ENCODE results near the gene ZNF710. TPM values are rescaled to one million over a fixed set of nuclear protein-coding genes. Genes with fewer than 3 reads are reported as not detected.
"Not testable (repeated sequence)": the region's sequence is repeated elsewhere in the genome, so short reads cannot be mapped to it uniquely, and the experiment has no call there.

ZNF710 gene
- total RNA-seq, 1 donor from 2014 or later, result 45.5 TPM

GRCh38 chr15:90103701-90104329 lies 102.7 kb downstream of the ZNF710 start:
- H3K4me3 Mint-ChIP-seq, result peak overlapping the region; percentile 81
- intact Hi-C loops (cut with micrococcal nuclease), result loop anchor here (5.0 kb wide), 4 partner anchors 128 to 828 kb away; partner anchors contain the start of genes CIB1, GDPGP1, HDDC3 and IQGAP1
- no peaks in the 10 kb centered on the region for H3K9me3 Mint-ChIP-seq
- peaks cover 34% of the 10 kb centered on the region for H3K4me1 Mint-ChIP-seq
- TF ChIP-seq CTCF (IDR thresholded peaks at IDR 0.05), result no peak
- ATAC-seq (ENCODE audit: low read depth), result no peak
- CTCF ChIA-PET, result no interaction called here
- POLR2A ChIA-PET, result interaction anchor here (1.6 kb wide), 1 partner anchor 210 kb away, joined by 5 read pairs; the partner anchor contains the start of gene AP3S2
- peaks cover 9% of the 10 kb centered on the region for H3K27me3 Mint-ChIP-seq
- H3K36me3 Mint-ChIP-seq (ENCODE audit: low read depth), result no peaks in the 10 kb centered on the region
- no peak for DNase-seq
- H3K27ac Mint-ChIP-seq, result no peak overlapping the region

DNA sequence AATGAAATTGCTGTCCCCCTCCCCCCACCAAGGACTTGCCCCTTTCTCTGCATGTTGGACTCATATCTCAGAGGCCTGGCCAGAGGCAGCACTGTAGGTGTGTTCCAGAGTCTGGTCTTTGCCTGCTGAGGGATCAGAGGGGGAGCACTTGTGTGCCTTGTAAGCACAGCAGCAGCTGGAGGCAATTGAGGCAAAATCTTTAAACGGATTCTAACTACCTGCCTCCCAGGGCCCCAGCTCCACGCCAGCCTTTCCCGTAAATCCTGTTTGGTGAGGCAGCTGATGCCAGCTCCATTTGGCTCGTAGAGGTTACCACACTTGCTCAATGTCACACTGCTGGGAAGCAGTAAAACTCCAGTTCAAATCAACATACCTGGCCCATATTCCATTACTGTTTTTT lies 103.4 kb downstream of the ZNF710 start:
- ATAC-seq (ENCODE audit: low read depth), result no peak
- ChIA-PET CTCF (no interaction called here), POLR2A (no interaction called here)
- H3K36me3 Mint-ChIP-seq (ENCODE audit: low read depth), result no peaks in the 10 kb centered on the region
- H3K27ac Mint-ChIP-seq, result no peak overlapping the region
- no peak for TF ChIP-seq CTCF (IDR thresholded peaks at IDR 0.05)
- intact Hi-C loops (cut with micrococcal nuclease), result loop anchor here (5.0 kb wide), 4 partner anchors 128 to 828 kb away; partner anchors contain the start of genes CIB1, GDPGP1, HDDC3 and IQGAP1
- peaks cover 27% of the 10 kb centered on the region for H3K4me1 Mint-ChIP-seq
- H3K9me3 Mint-ChIP-seq, result no peaks in the 10 kb centered on the region
- peaks cover 9% of the 10 kb centered on the region for H3K27me3 Mint-ChIP-seq
- H3K4me3 Mint-ChIP-seq, result no peak overlapping the region
- DNase-seq, result no peak

DNA sequence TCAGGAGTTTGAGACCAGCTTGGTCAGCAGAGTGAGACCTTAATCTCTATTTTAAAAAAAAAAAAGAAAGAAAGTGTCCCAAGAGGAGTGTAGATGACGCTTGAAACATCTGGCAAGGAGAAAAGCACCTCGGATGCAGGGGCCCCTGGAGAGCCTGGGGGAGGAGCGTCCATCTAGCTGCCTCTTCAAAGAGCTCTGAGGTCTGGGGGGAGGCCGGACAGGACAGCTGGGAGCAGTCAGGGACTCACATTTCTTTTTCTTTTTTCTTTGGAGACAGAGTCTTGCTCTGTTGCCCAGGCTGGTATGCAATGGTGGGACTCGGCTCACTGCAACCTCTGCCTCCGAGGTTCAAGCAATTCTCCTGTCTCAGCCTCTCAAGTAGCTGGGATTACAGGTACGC lies 104.4 kb downstream of the ZNF710 start:
- no peak overlapping the region for H3K27ac Mint-ChIP-seq
- H3K36me3 Mint-ChIP-seq (ENCODE audit: low read depth), result no peaks in the 10 kb centered on the region
- intact Hi-C loops (cut with micrococcal nuclease), result no loop called here
- DNase-seq (no peak), ATAC-seq (ENCODE audit: low read depth) (no peak)
- ChIA-PET POLR2A (interaction anchor here (0.6 kb wide), 1 partner anchor 51 kb away, joined by 3 read pairs; no protein-coding TSS in a partner anchor), CTCF (interaction anchor here (1.5 kb wide), 1 partner anchor 116 kb away, joined by 4 read pairs; no protein-coding TSS in a partner anchor)
- H3K27me3 Mint-ChIP-seq, result peaks cover 9% of the 10 kb centered on the region
- H3K4me1 Mint-ChIP-seq, result peaks cover 17% of the 10 kb centered on the region
- H3K4me3 Mint-ChIP-seq, result no peak overlapping the region
- TF ChIP-seq CTCF (IDR thresholded peaks at IDR 0.05), result no peak
- H3K9me3 Mint-ChIP-seq, result no peaks in the 10 kb centered on the region

DNA sequence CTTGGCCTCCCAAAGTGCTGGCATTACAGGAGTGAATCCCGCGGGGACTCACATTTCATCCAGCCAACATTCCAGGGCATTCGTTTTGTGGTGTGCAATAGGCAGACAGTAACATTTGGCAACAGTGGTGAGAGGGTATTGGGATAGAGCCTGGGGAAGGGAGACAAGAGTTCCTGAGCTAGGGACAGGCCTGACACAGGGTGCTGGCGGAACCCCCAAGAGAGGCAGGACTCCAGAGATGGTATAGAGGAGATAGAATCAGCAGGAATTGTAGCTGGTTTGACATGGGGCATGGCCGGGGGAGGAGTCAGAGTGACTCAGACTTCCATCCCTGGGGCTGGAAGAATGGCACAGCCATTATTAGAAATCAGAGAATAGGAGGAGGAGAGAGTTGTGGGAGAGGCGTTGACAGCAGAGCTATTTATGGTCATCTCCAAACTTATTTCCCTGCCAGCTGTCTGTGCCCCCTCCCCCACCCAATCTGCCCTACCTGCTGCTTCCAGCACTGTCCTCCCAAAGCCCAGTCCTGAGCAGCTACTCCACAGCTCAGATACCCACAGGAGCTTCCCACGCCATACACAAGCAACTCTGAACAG lies 105.5 kb downstream of the ZNF710 start:
- H3K4me3 Mint-ChIP-seq, result no peak overlapping the region
- intact Hi-C loops (cut with micrococcal nuclease), result no loop called here
- H3K27ac Mint-ChIP-seq, result no peak overlapping the region
- CTCF ChIA-PET, result interaction anchor here (1.5 kb wide), 1 partner anchor 115 kb away, joined by 4 read pairs; no protein-coding TSS in a partner anchor
- ATAC-seq (ENCODE audit: low read depth), result no peak
- DNase-seq, result no peak
- TF ChIP-seq CTCF (IDR thresholded peaks at IDR 0.05), result no peak
- POLR2A ChIA-PET, result interaction anchor here (0.7 kb wide), 1 partner anchor 60 kb away, joined by 3 read pairs; no protein-coding TSS in a partner anchor
- H3K36me3 Mint-ChIP-seq (ENCODE audit: low read depth), result no peaks in the 10 kb centered on the region
- no peaks in the 10 kb centered on the region for H3K9me3 Mint-ChIP-seq
- peaks cover 9% of the 10 kb centered on the region for H3K27me3 Mint-ChIP-seq
- H3K4me1 Mint-ChIP-seq, result peaks cover 6% of the 10 kb centered on the region

DNA sequence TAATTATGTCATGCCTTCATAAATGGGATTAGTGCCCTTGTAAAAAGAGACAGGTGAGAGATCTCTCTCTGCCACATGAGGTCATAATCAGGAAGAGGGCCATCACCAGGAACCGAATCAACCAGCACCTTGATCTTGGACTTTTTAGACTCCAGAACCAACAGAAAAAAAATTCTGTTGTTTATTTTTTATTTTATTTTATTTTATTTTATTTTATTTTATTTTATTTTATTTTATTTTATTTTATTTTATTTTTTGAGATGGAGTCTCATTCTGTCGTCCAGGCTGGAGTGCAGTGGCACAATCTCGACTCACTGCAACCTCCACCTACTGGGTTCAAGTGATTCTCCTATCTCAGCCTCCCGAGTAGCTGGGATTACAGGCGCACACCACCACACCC lies 106.9 kb downstream of the ZNF710 start:
- H3K9me3 Mint-ChIP-seq; H3K4me1 Mint-ChIP-seq; H3K27ac Mint-ChIP-seq; CTCF ChIA-PET; H3K27me3 Mint-ChIP-seq; POLR2A ChIA-PET; intact Hi-C loops (cut with micrococcal nuclease); ATAC-seq (ENCODE audit: low read depth); DNase-seq; H3K4me3 Mint-ChIP-seq; H3K36me3 Mint-ChIP-seq (ENCODE audit: low read depth): not testable (repeated sequence)

- H3K4me1 Mint-ChIP-seq; H3K9me3 Mint-ChIP-seq; ATAC-seq (ENCODE audit: low read depth); CTCF ChIA-PET; DNase-seq; H3K4me3 Mint-ChIP-seq; H3K27me3 Mint-ChIP-seq; H3K36me3 Mint-ChIP-seq (ENCODE audit: low read depth); intact Hi-C loops (cut with micrococcal nuclease); H3K27ac Mint-ChIP-seq: not testable (repeated sequence)
- POLR2A ChIA-PET, result interaction anchor here (0.7 kb wide), 4 partner anchors 18 to 489 kb away, joined by 3 to 7 read pairs (median 4); no protein-coding TSS in a partner anchor
Observed at GRCh38 chr15:90109163-90109751, 108.1 kb downstream of the ZNF710 start.

All from activated B cell treated with CpG ODN at 0.5 μM for 24 hours (primary cell).